Measurements from ENCODE around the gene TRIM58. TPM values are rescaled to one million over a fixed set of nuclear protein-coding genes. Genes with fewer than 3 reads are reported as not detected.

Gene TRIM58
- total RNA-seq (2.9 TPM), polyA plus RNA-seq (under 1 TPM in 1 of 4 donors, not detected in 3; 0.17 TPM)

- no peaks in the 10 kb centered on the region for H3K4me1 ChIP-seq (ENCODE audit: control insufficient read depth, insufficient read depth, low read length, poor library complexity, severe bottlenecking)
- Mint-ChIP-seq H3K27me3 (peaks cover 27% of the 10 kb centered on the region), H3K4me3 (peak within 1 kb of the TSS in 3 of 4 donors; percentile 51 to 78 (median 58)), H3K9me3 (peaks cover 0 to 3% (median 0%) of the 10 kb centered on the region in 7 donors), H3K27ac (no peak within 1 kb of the TSS), H3K36me3 (no peaks in the 10 kb centered on the region), H3K4me1 (peaks cover 0 to 10% (median 5%) of the 10 kb centered on the region in 4 donors)
- ATAC-seq (ENCODE audit: low read depth in 2 of 2) (peak in 1 of 2 donors; percentile 25), DNase-seq (peak in 1 of 3 donors; percentile 24)
- peaks cover 7% of the 10 kb centered on the region for H3K27me3 ChIP-seq (ENCODE audit: control insufficient read depth, insufficient read depth, low read length)
- no peak within 1 kb of the TSS for H3K27ac ChIP-seq (ENCODE audit: insufficient read depth, low read length, poor library complexity, severe bottlenecking)
- H3K9me3 ChIP-seq (ENCODE audit: control insufficient read depth in 2 of 2, low read length in 2 of 2): no peaks in the 10 kb centered on the region
- no peak within 1 kb of the TSS for H3K4me3 ChIP-seq (ENCODE audit: low read depth, low read length)
- H3K36me3 ChIP-seq (ENCODE audit: control insufficient read depth, insufficient read depth, low read length): no peaks in the 10 kb centered on the region
Measured at GRCh38 chr1:247857069-247857984, at the start of gene TRIM58. TSS of gene TRIM58 (plus strand) at chr1:247857187. CDS start at chr1:247857247, 60 bp downstream.

GRCh38 chr1:247812637-247813036 lies 44.4 kb upstream of the TRIM58 start:
- Mint-ChIP-seq H3K36me3 (no peaks in the 10 kb centered on the region), H3K27ac (no peak overlapping the region)
- ATAC-seq (ENCODE audit: low read depth in 2 of 2): no peak

DNA sequence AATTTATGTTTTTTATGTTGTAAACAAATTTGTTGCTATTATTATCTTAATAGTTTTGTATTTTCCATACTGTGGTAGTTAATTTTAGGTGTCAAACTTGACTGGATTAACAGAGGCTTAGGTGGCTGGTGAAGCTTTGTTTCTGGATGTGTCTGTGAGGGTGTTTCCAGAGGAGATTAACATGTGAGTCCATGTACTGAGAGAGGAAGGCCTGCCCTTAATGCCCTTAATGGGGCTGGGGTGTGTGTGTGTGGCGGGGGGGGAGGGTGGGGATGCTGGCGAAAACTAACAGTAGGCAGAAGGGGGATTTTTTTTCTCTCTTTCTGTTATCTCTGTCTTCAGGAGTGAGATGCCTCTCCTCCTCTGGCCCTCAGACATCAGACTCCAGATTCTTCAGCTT lies 34.9 kb upstream of the TRIM58 start:
- Mint-ChIP-seq H3K27me3 (no peaks in the 10 kb centered on the region), H3K4me3 (no peak overlapping the region), H3K36me3 (no peaks in the 10 kb centered on the region), H3K4me1 (no peaks in the 10 kb centered on the region), H3K9me3 (peaks cover 0 to 12% (median 1%) of the 10 kb centered on the region in 7 donors), H3K27ac (no peak overlapping the region)
- Histone ChIP-seq H3K27ac (ENCODE audit: insufficient read depth, low read length, poor library complexity, severe bottlenecking) (no peak overlapping the region), H3K4me1 (ENCODE audit: control insufficient read depth, insufficient read depth, low read length, poor library complexity, severe bottlenecking) (no peaks in the 10 kb centered on the region), H3K9me3 (ENCODE audit: control insufficient read depth in 2 of 2, low read length in 2 of 2) (no peaks in the 10 kb centered on the region), H3K27me3 (ENCODE audit: control insufficient read depth, insufficient read depth, low read length) (no peaks in the 10 kb centered on the region), H3K4me3 (ENCODE audit: low read depth, low read length) (no peak overlapping the region), H3K36me3 (ENCODE audit: control insufficient read depth, insufficient read depth, low read length) (no peaks in the 10 kb centered on the region)
- DNase-seq (no peak), ATAC-seq (ENCODE audit: low read depth in 2 of 2) (no peak)

More at GRCh38 chr1:247812637-247813036, 44.4 kb upstream of the TRIM58 start:
- DNase-seq: no peak
- no peaks in the 10 kb centered on the region for H3K27me3 ChIP-seq (ENCODE audit: control insufficient read depth, insufficient read depth, low read length)
- H3K27me3 Mint-ChIP-seq: no peaks in the 10 kb centered on the region
- H3K36me3 ChIP-seq (ENCODE audit: control insufficient read depth, insufficient read depth, low read length): no peaks in the 10 kb centered on the region
- no peak overlapping the region for H3K4me3 Mint-ChIP-seq
- peaks cover 0 to 4% (median 2%) of the 10 kb centered on the region in 7 donors for H3K9me3 Mint-ChIP-seq
- H3K4me3 ChIP-seq (ENCODE audit: low read depth, low read length): no peak overlapping the region
- no peaks in the 10 kb centered on the region for H3K4me1 ChIP-seq (ENCODE audit: control insufficient read depth, insufficient read depth, low read length, poor library complexity, severe bottlenecking)
- H3K27ac ChIP-seq (ENCODE audit: insufficient read depth, low read length, poor library complexity, severe bottlenecking): no peak overlapping the region
- peaks cover 0 to 3% of the 10 kb centered on the region in 2 experiments for H3K9me3 ChIP-seq (ENCODE audit: control insufficient read depth in 2 of 2, low read length in 2 of 2)
- H3K4me1 Mint-ChIP-seq: no peaks in the 10 kb centered on the region

- H3K36me3 ChIP-seq (ENCODE audit: control insufficient read depth, insufficient read depth, low read length): no peaks in the 10 kb centered on the region
- Mint-ChIP-seq H3K27ac (no peak within 1 kb of the TSS), H3K9me3 (peaks cover 0 to 12% (median 1%) of the 10 kb centered on the region in 7 donors), H3K4me1 (no peaks in the 10 kb centered on the region), H3K4me3 (no peak within 1 kb of the TSS), H3K27me3 (no peaks in the 10 kb centered on the region), H3K36me3 (no peaks in the 10 kb centered on the region)
- no peaks in the 10 kb centered on the region for H3K27me3 ChIP-seq (ENCODE audit: control insufficient read depth, insufficient read depth, low read length)
- no peak within 1 kb of the TSS for H3K4me3 ChIP-seq (ENCODE audit: low read depth, low read length)
- ATAC-seq (ENCODE audit: low read depth in 2 of 2) (no peak), DNase-seq (no peak)
- H3K27ac ChIP-seq (ENCODE audit: insufficient read depth, low read length, poor library complexity, severe bottlenecking): no peak within 1 kb of the TSS
- H3K4me1 ChIP-seq (ENCODE audit: control insufficient read depth, insufficient read depth, low read length, poor library complexity, severe bottlenecking): no peaks in the 10 kb centered on the region
- no peaks in the 10 kb centered on the region for H3K9me3 ChIP-seq (ENCODE audit: control insufficient read depth in 2 of 2, low read length in 2 of 2)
Measured at GRCh38 chr1:247824023-247824422, 33.0 kb upstream of the TRIM58 start, which contains the start of gene OR14A16. TSS of gene OR14A16 (minus strand) at chr1:247824119. CDS start at chr1:247815729, 8,390 bp downstream.

DNA sequence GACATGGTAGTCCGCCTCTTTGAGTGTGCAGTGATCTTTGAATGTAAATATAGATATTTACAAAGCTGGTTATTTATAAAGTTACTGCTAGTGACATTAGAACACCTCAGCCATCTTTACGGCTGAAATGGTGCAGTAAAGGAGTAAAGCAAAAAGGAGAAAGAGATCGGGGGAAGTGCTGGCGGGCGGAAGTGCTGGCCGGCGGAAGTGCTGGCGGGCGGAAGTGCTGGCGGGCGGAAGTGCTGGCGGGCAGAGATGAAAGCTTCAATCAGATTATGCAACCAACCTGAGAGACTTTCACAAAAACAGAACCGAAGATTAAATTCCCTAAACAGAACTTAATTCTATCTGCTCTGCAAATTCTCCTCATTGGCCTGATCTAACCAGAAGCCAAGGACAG lies 31.6 kb upstream of the TRIM58 start:
- ATAC-seq (ENCODE audit: low read depth in 2 of 2) (no peak), DNase-seq (no peak)
- Histone ChIP-seq H3K9me3 (ENCODE audit: control insufficient read depth in 2 of 2, low read length in 2 of 2) (no peaks in the 10 kb centered on the region), H3K4me1 (ENCODE audit: control insufficient read depth, insufficient read depth, low read length, poor library complexity, severe bottlenecking) (no peaks in the 10 kb centered on the region), H3K27me3 (ENCODE audit: control insufficient read depth, insufficient read depth, low read length) (no peaks in the 10 kb centered on the region), H3K36me3 (ENCODE audit: control insufficient read depth, insufficient read depth, low read length) (no peaks in the 10 kb centered on the region), H3K27ac (ENCODE audit: insufficient read depth, low read length, poor library complexity, severe bottlenecking) (no peak overlapping the region), H3K4me3 (ENCODE audit: low read depth, low read length) (no peak overlapping the region)
- Mint-ChIP-seq H3K27ac (no peak overlapping the region), H3K4me3 (no peak overlapping the region), H3K9me3 (peaks cover 0 to 12% (median 1%) of the 10 kb centered on the region in 7 donors), H3K36me3 (no peaks in the 10 kb centered on the region), H3K4me1 (no peaks in the 10 kb centered on the region), H3K27me3 (no peaks in the 10 kb centered on the region)

GRCh38 chr1:247829656-247830055 lies 27.3 kb upstream of the TRIM58 start:
- Mint-ChIP-seq H3K9me3 (peaks cover 0 to 4% (median 0%) of the 10 kb centered on the region in 7 donors), H3K27ac (no peak overlapping the region), H3K36me3 (no peaks in the 10 kb centered on the region), H3K4me3 (no peak overlapping the region), H3K27me3 (no peaks in the 10 kb centered on the region), H3K4me1 (no peaks in the 10 kb centered on the region)
- H3K36me3 ChIP-seq (ENCODE audit: control insufficient read depth, insufficient read depth, low read length): no peaks in the 10 kb centered on the region
- no peak overlapping the region for H3K27ac ChIP-seq (ENCODE audit: insufficient read depth, low read length, poor library complexity, severe bottlenecking)
- no peak overlapping the region for H3K4me3 ChIP-seq (ENCODE audit: low read depth, low read length)
- no peaks in the 10 kb centered on the region for H3K27me3 ChIP-seq (ENCODE audit: control insufficient read depth, insufficient read depth, low read length)
- H3K4me1 ChIP-seq (ENCODE audit: control insufficient read depth, insufficient read depth, low read length, poor library complexity, severe bottlenecking): no peaks in the 10 kb centered on the region
- no peak for DNase-seq
- no peaks in the 10 kb centered on the region for H3K9me3 ChIP-seq (ENCODE audit: control insufficient read depth in 2 of 2, low read length in 2 of 2)
- ATAC-seq (ENCODE audit: low read depth in 2 of 2): no peak

DNA sequence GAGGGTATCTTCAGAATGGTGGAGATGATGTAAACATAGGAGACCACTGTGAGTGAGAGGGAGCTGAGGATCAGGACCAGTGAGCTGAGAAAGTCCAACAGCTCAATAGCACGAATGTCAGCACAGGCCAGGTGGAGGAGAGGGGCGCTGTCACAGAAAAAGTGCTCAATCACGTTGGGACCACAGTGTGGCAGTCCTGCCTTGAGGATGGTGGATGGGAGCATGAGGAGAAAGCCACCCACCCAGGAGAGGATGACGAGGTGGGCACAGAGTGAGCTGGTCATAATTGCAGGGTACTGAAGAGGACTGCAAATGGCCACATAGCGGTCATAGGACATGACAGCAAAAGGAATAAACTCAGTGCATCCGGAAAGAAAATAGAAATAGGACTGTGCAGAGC lies 23.4 kb upstream of the TRIM58 start:
- no peak overlapping the region for H3K4me3 Mint-ChIP-seq
- H3K9me3 ChIP-seq (ENCODE audit: control insufficient read depth in 2 of 2, low read length in 2 of 2): no peaks in the 10 kb centered on the region
- H3K27ac ChIP-seq (ENCODE audit: insufficient read depth, low read length, poor library complexity, severe bottlenecking): no peak overlapping the region
- H3K27ac Mint-ChIP-seq: peak overlapping the region in 1 of 3 donors; percentile 61
- H3K4me3 ChIP-seq (ENCODE audit: low read depth, low read length): no peak overlapping the region
- H3K36me3 Mint-ChIP-seq: no peaks in the 10 kb centered on the region
- H3K27me3 ChIP-seq (ENCODE audit: control insufficient read depth, insufficient read depth, low read length): no peaks in the 10 kb centered on the region
- no peaks in the 10 kb centered on the region for H3K4me1 ChIP-seq (ENCODE audit: control insufficient read depth, insufficient read depth, low read length, poor library complexity, severe bottlenecking)
- no peak for ATAC-seq (ENCODE audit: low read depth in 2 of 2)
- no peaks in the 10 kb centered on the region for H3K27me3 Mint-ChIP-seq
- H3K9me3 Mint-ChIP-seq: peaks cover 0 to 6% (median 0%) of the 10 kb centered on the region in 7 donors
- H3K4me1 Mint-ChIP-seq: no peaks in the 10 kb centered on the region
- DNase-seq: no peak
- H3K36me3 ChIP-seq (ENCODE audit: control insufficient read depth, insufficient read depth, low read length): no peaks in the 10 kb centered on the region
